Tibial nerve (tissue), 3 donors: ENCODE results near the gene JPH4.

ENCODE experiments used
- CTCF ChIP-seq, 5 experiments: fragments of 200-600 bp in 3 of 5; fragments of 450-650 bp in 2 of 5; sonication (generic) in 3 of 5; IDR thresholded peaks; one replicate each; pipeline ENCODE4 v1.5.1; 2016 to 2019; ENCODE audit warnings: antibody characterized with exemption in 5 of 5, mild to moderate bottlenecking in 3 of 5, moderate library complexity in 2 of 5
- POLR2A ChIP-seq, 2 donors: fragments of 450-650 bp; IDR thresholded peaks; one replicate each; pipeline ENCODE4 v1.6.1; 2017; ENCODE audit warnings: antibody characterized with exemption in 2 of 2, mild to moderate bottlenecking in 2 of 2, moderate library complexity in 2 of 2

GRCh38 chr14:23537351-23538049, 41.1 kb downstream of the JPH4 start:
- TF ChIP-seq CTCF (IDR thresholded peaks at IDR 0.05) (no peak), POLR2A (IDR thresholded peaks at IDR 0.05) (no peak)
